ENCODE results near the gene FCER1G. TPM values are rescaled to one million over a fixed set of nuclear protein-coding genes. Genes with fewer than 3 reads are reported as not detected.

Gene FCER1G
- total and polyA plus RNA-seq, 10 donors = 148 to 402 (median 243) TPM

GRCh38 chr1:161227196-161227871 is 12.2 kb downstream of the FCER1G start:
- H3K27ac ChIP-seq = peak overlapping the region in 5 of 8 donors; percentile 30 to 85 (median 79)
- intact Hi-C loops (cut with DNase I; ENCODE audit: low total_unique reads) = loop anchor here (5.0 kb wide), 2 partner anchors 70 to 145 kb away; no protein-coding TSS in a partner anchor

GRCh38 chr1:161228032-161228431 is 12.9 kb downstream of the FCER1G start:
- intact Hi-C loops (cut with DNase I; ENCODE audit: low total_unique reads) = loop anchor here (5.0 kb wide), 2 partner anchors 69 to 144 kb away; no protein-coding TSS in a partner anchor
- 76 to 94% (median 81%) methylated on average over 7 of the region's 7 CpGs for WGBS, 5 donors
- H3K27ac ChIP-seq = peak overlapping the region in 4 of 8 donors; percentile 30 to 85 (median 80)
- DNase-seq = no peak
- no peaks in the 10 kb centered on the region for H3K9me3 ChIP-seq
- H3K36me3 ChIP-seq = peaks cover 0 to 34% (median 18%) of the 10 kb centered on the region in 6 donors
- peak overlapping the region in 2 of 8 donors; percentile 31 to 93 for H3K4me3 ChIP-seq
- H3K4me1 ChIP-seq = peaks cover 22 to 42% (median 30%) of the 10 kb centered on the region in 6 donors
- H3K27me3 ChIP-seq (replicated peaks in 1 of 7) = peaks cover 0 to 9% (median 0%) of the 10 kb centered on the region in 7 donors
- TF ChIP-seq POLR2AphosphoS5 (IDR thresholded peaks at IDR 0.05) = no peak
- no peak for TF ChIP-seq CTCF (IDR thresholded peaks at IDR 0.05 in 8 of 11, conservative IDR thresholded peaks at IDR 0.05 in 3 of 11)
- no peak for TF ChIP-seq POLR2A (IDR thresholded peaks at IDR 0.05)

More at GRCh38 chr1:161227196-161227871, 12.2 kb downstream of the FCER1G start:
- peaks cover 22 to 42% (median 30%) of the 10 kb centered on the region in 6 donors for H3K4me1 ChIP-seq
- TF ChIP-seq POLR2A (IDR thresholded peaks at IDR 0.05) = no peak
- peak; percentile 62 to 94 (median 91) for TF ChIP-seq CTCF (IDR thresholded peaks at IDR 0.05 in 8 of 11, conservative IDR thresholded peaks at IDR 0.05 in 3 of 11)
- peak in 2 of 3 donors; percentile 20 to 45 for TF ChIP-seq POLR2AphosphoS5 (IDR thresholded peaks at IDR 0.05)
- peak; percentile 94 for DNase-seq
- 34 to 45% (median 38%) methylated on average over 8 to 11 of the region's 11 CpGs for WGBS, 5 donors
- peaks cover 0 to 9% (median 0%) of the 10 kb centered on the region in 7 donors for H3K27me3 ChIP-seq (replicated peaks in 1 of 7)
- peaks cover 0 to 34% (median 18%) of the 10 kb centered on the region in 6 donors for H3K36me3 ChIP-seq
- H3K4me3 ChIP-seq = peak overlapping the region in 7 of 8 donors; percentile 11 to 93 (median 31)
- no peaks in the 10 kb centered on the region for H3K9me3 ChIP-seq

- H3K9me3 ChIP-seq = no peaks in the 10 kb centered on the region
- H3K27ac ChIP-seq = no peak overlapping the region
- H3K27me3 ChIP-seq (replicated peaks in 1 of 7) = no peaks in the 10 kb centered on the region
- peaks cover 0 to 34% (median 18%) of the 10 kb centered on the region in 6 donors for H3K36me3 ChIP-seq
- WGBS, 5 donors = 72 to 83% (median 80%) methylated on average over 3 of the region's 3 CpGs
- intact Hi-C loops (cut with DNase I; ENCODE audit: low total_unique reads) = loop anchor here (5.0 kb wide), 2 partner anchors 67 to 142 kb away; no protein-coding TSS in a partner anchor
- DNase-seq = no peak
- no peak overlapping the region for H3K4me3 ChIP-seq
- peaks cover 22 to 36% (median 28%) of the 10 kb centered on the region in 6 donors for H3K4me1 ChIP-seq
- TF ChIP-seq POLR2AphosphoS5 (IDR thresholded peaks at IDR 0.05) (no peak), CTCF (IDR thresholded peaks at IDR 0.05 in 8 of 11, conservative IDR thresholded peaks at IDR 0.05 in 3 of 11) (no peak), POLR2A (IDR thresholded peaks at IDR 0.05) (no peak)
These were observed 14.8 kb downstream of the FCER1G start for GRCh38 chr1:161229896-161230295.

GRCh38 chr1:161230762-161231161 is 15.7 kb downstream of the FCER1G start:
- TF ChIP-seq CTCF (IDR thresholded peaks at IDR 0.05 in 8 of 11, conservative IDR thresholded peaks at IDR 0.05 in 3 of 11) = no peak
- TF ChIP-seq POLR2AphosphoS5 (IDR thresholded peaks at IDR 0.05) = peak in 1 of 3 donors; percentile 18
- no peak for TF ChIP-seq POLR2A (IDR thresholded peaks at IDR 0.05)
- Histone ChIP-seq H3K27me3 (replicated peaks in 1 of 7) (peaks cover 0 to 1% (median 0%) of the 10 kb centered on the region in 7 donors), H3K4me1 (peaks cover 17 to 29% (median 20%) of the 10 kb centered on the region in 6 donors), H3K36me3 (peaks cover 0 to 34% (median 18%) of the 10 kb centered on the region in 6 donors), H3K27ac (no peak overlapping the region), H3K4me3 (no peak overlapping the region), H3K9me3 (no peaks in the 10 kb centered on the region)
- WGBS, 5 donors = 94 to 98% (median 96%) methylated on average over 7 of the region's 7 CpGs
- DNase-seq = no peak
- intact Hi-C loops (cut with DNase I; ENCODE audit: low total_unique reads) = no loop called here
